A549 treated with RU486 at 1 μM for 4 hours (cell line): ENCODE data around the gene EDIL3. TPM values are rescaled to one million over a fixed set of nuclear protein-coding genes. Genes with fewer than 3 reads are reported as not detected.

Experiments used
- total RNA-seq: library from RNA; stranded (reverse); fragments of 200-300 nt; extraction: Qiagen RNA extraction; gene quantifications from 5 replicates; pipeline ENCODE4 v1.2.3, GENCODE V29; 2022; ENCODE audit warnings: low read depth

EDIL3 gene
- 0.15 to 0.30 TPM (median 0.23 TPM) in 5 replicates for total RNA-seq

GRCh38 chr5:84384604-84385575 lies at the start of gene EDIL3:
Gene EDIL3 (minus strand): TSS chr5:84384880. CDS start chr5:84384374, 506 bp downstream.

